H1 (cell line): ENCODE results near the gene CEACAM16. TPM values are rescaled to one million over a fixed set of nuclear protein-coding genes. Genes with fewer than 3 reads are reported as not detected.

ENCODE experiments used
- ASH2L ChIP-seq: fragments of 200-600, 300-600 bp; sonication (generic); IDR thresholded peaks from one replicate; pipeline ENCODE4 v1.7.1; 2017; ENCODE audit warnings: low read length
- CHD7 ChIP-seq: fragments of 300-600 bp; sonication (generic); IDR thresholded peaks from 2 replicates; pipeline ENCODE4 v1.7.1; 2012; ENCODE audit warnings: low read length, moderate library complexity, mild to moderate bottlenecking, inconsistent platforms; ENCODE audit not compliant: insufficient replicate concordance
- EZH2 ChIP-seq: fragments of 200-600 bp; sonication (generic); IDR thresholded peaks from 2 replicates; pipeline ENCODE4 v1.7.1; 2012; ENCODE audit warnings: low read depth, mild to moderate bottlenecking, moderate library complexity, low read length, inconsistent platforms; ENCODE audit not compliant: severe bottlenecking
- NANOG ChIP-seq: IDR thresholded peaks from 2 replicates; pipeline ENCODE4 v1.6.1; 2011; ENCODE audit warnings: low read length, low read depth, mild to moderate bottlenecking, inconsistent platforms; ENCODE audit not compliant: insufficient read depth, poor library complexity, severe bottlenecking
- POLR2AphosphoS5 ChIP-seq: IDR thresholded peaks from 2 replicates; pipeline ENCODE4 v1.6.1; 2011; ENCODE audit warnings: low read depth, low read length
- TAF7 ChIP-seq: optimal IDR thresholded peaks from 2 replicates; pipeline ENCODE3; 2011; ENCODE audit warnings: low read depth, mild to moderate bottlenecking, inconsistent platforms, low read length, moderate library complexity, borderline replicate concordance
- USF2 ChIP-seq: IDR thresholded peaks from 2 replicates; pipeline ENCODE4 v1.6.1; 2011; ENCODE audit warnings: low read length, improper control_type of control experiment
- polyA plus RNA-seq, 7 experiments: library from polyadenylated mRNA; depleted of rRNA in 3 of 7; stranded (reverse) in 5 of 7; unstranded in 2 of 7; fragments of >200 nt in 5 of 7; fragments of 200-250 nt in 2 of 7; gene quantifications; 1 replicate in 5 of 7; 2 replicates in 1 of 7; 4 replicates in 1 of 7; pipeline versions ENCODE4 v1.2.1 to v1.2.3, GENCODE V29; 2011 to 2013; ENCODE audit warnings: missing spikeins in 2 of 7, mixed read lengths in 2 of 7
- total RNA-seq: library from RNA; stranded (reverse); fragmentation: NEBNext Ultra II Directional; extraction: Animal tissue kit (Norgen Biotek cat#: 25700); gene quantifications from 2 replicates; pipeline ENCODE4 v1.2.1, GENCODE V29; 2021

CEACAM16 gene
- total and polyA plus RNA-seq, 2 of the 8 experiments (the other 6 are each of a cell fraction or from before 2014, with no cell fraction given), result not detected

GRCh38 chr19:44664976-44665375 is 34.0 kb upstream of the CEACAM16 start (continued):
- no peak for TF ChIP-seq CHD7
- TF ChIP-seq POLR2AphosphoS5, result no peak
- TF ChIP-seq USF2, result no peak
- TF ChIP-seq TAF7, result no peak
- TF ChIP-seq NANOG, result no peak
- TF ChIP-seq ASH2L, result no peak
- TF ChIP-seq EZH2, result no peak
- TF ChIP-seq, all 59 proteins: peak for 0
